G401.6 (cell line): Measurements from ENCODE around the gene CTSH.
"Not testable (repeated sequence)": the region's sequence is repeated elsewhere in the genome, so short reads cannot be mapped to it uniquely, and the experiment has no call there.

Source experiments
- FAIRE-seq: peaks from 2 replicates; lab custom pipeline; 2012; peaks lifted over from hg19 to GRCh38; lab: Jason Lieb, UNC

Gene CTSH

GRCh38 chr15:78938658-78939488, 6.0 kb downstream of the CTSH start:
- no peak for FAIRE-seq

DNA sequence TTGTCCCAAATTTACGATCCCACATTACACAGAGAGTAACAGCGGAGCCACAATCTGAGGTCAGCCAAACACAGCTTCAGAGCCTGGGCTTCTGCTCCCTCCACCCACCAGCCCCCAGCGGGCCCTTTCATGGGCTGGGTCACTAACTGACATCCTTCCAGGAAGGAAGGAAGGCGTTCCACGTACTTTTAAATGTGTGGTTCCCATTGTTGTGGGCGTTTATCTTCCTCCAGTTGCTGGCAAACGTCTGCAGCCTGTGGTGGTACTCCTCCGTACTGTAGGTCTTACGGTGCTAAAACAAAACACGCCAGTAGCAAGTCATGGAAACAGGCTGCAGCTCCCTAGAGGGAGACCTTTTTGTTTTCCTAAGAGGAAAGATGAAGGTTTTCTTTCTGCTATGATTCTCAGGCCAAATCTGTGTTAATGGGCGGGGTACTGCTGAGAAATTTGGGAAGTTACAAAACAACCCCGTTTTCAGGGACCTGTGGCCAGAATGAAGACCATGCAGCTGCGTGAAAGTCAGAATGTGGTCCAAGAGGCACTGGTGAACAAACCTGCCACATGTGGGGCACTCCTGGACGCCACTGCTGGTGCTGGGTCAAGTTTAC, 7.6 kb downstream of the CTSH start:
- no peak for FAIRE-seq

DNA sequence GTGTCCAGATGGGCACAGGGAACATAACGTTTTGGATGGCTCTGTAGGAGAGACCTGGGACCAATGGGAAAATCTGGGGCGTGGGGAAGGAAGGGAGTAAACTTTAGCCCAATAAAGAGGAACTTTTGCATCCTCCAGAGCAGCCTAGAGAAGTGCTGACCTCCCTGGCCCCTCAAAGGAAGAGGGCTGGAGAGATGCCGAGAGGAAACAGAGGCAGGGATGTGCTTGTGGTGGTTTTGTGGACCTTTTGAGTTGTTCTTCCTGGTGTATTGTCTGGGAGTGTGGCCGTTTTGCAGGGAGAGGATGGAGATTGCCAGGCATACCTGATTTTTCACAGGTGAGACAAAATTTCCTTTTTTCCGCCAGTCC, 10.2 kb downstream of the CTSH start:
- FAIRE-seq: no peak

DNA sequence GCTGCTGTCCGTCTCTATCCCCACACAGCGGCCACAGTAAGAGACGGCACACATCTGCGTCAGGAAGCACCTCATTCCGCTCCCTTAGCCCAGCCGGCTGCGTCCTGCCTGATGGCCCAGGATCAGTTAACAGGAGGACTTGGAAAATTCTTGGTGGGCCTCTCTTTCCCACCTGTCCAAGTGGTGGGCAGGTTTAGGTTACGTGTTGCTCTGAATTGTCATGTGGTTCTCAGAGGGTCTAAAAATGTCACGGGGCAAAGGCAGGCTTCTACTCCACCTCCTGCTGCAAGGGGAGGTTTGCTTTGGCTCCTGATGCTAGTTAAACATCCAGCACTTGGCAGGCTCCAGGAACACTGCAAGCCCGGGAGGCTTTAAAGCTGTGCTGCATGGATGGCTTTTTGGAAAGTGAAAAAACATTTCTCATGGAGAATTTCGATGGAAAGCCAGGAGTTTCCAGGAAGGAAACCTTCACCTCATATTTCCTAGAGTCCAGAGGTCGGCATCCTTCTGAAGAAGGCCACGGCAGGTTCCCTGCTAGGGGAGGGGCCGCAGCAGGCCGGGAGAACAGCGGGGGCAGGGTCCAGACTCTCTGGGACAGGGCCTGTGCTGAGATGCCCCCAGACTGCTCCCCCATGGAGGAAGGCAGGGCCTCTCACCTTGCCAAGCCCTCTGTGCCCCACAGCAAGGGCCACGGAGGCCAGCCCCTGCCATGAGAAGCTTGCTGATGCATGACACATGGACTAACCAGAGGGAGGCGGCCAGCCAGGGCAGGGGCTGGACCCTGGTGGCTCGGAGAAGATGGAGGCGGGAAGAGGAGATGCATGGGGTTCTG, 10.8 kb downstream of the CTSH start:
- FAIRE-seq: no peak

GRCh38 chr15:78933187-78933822, 11.5 kb downstream of the CTSH start:
- FAIRE-seq: no peak

- no peak for FAIRE-seq
These were observed 12.5 kb downstream of the CTSH start for GRCh38 chr15:78932258-78932808.

- FAIRE-seq: no peak
These were observed 13.2 kb downstream of the CTSH start for GRCh38 chr15:78931439-78932257.

DNA sequence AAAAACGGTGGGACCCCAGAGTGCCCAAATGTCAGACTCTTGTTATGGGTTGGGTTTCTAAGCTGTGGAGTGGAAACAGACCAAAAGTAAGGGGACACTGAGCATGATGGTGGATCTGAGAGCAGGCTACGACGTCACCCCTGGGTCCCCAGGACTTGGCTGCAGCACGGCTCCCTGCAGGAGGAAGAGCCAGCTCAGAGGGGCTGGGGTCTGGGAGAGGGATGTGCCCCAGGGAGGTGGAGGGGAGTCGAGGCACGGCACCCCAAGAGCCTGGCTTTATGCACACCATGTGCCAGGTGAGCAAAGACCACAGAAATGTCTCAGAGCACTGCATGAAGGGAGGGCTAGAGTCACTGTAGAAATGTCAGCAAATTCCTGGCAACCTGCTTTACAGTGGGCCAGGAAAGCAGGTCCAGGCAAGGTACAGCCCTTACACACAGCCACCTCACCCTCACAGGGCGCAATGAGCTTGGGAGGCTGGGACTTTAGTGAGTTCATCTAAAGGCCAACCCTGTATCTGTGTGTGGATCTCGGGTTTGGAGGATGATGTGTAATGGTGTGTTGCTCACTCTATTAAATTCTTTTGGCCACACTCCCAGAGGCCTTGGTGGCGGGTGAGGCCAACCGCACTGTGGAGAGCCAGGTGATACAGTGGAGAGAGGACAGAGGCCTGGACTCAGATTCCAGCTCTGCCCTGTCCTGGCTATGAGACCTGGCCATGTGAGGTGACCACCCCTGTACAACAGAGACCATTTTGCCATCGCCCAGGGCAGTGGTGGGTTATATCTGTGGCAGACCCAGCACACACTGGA, 14.1 kb downstream of the CTSH start:
- FAIRE-seq: no peak

DNA sequence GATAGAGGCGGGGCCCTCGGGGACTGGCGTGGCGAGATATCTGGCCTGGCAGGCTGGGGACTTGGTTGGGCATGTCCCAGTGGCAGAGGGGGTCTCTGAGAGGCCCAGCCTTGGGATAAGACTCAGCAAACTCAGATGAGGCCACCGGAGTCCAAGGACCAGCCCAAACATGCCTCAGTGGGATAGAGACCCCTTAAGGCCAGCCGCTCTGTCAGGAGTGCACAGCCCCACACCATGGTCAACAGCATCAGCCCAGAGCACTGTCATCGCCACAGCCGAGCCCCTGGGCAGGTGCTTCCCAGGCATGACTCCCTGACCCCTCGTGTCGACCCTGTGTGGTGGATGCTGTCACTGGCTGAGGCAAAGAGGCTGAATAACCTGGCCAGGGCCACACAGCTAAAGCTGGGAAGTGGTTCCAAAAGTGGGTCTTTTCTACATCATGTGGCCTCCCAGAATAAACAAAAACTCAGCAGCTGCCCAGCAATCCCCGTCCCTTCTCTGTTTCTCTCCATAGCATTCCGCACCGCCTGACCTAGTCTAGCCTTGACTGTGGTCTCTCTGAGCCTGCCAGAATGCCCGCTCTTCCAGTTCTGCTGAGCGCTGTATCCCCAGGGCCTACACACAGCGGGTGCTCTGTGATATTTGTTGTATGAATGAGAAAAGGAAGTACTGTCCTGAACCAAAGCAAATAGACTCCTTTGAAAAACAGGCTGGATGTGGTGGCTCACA, 15.1 kb downstream of the CTSH start:
- no peak for FAIRE-seq

DNA sequence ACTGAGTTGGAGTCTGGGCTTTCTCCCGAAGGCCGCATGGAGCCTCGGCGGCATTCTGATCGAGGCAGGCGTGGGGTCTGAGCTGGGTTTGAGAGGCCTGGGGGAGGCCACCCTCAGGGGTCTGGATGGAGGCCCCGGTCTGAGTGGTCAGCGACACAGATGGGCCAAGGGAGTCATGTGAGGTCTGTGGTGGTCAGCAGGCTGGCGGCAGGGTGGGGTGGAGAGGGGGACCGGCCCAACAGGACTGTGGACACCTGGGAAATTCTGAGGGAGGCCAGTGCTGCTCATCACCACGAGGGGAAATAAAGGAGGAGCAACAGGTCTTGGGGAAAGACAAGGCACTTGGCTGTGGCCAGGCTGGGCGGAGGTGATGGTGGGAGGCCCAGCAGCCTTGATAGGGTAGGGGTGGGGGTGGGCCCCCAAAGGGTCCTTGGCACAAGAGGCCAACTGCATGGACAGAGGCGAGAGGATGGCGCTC, 16.2 kb downstream of the CTSH start:
- no peak for FAIRE-seq

DNA sequence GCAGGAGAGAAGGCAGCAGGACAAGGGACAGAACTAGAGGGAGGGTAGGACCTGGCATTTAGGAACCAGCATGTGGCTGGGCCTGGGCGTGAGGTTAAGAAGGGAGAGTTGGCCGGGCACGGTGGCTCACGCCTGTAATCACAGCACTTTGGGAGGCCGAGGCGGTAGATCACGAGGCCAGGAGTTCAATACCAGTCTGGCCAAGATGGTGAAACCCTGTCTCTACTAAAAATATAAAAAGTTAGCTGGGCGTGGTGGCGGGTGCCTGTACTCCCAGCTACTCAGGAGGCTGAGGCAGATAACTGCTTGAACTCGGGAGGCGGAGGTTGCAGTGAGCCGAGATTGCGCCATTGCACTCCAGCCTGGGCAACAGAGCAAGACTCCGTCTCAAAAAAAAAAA, 16.7 kb downstream of the CTSH start:
- FAIRE-seq: not testable (repeated sequence)

DNA sequence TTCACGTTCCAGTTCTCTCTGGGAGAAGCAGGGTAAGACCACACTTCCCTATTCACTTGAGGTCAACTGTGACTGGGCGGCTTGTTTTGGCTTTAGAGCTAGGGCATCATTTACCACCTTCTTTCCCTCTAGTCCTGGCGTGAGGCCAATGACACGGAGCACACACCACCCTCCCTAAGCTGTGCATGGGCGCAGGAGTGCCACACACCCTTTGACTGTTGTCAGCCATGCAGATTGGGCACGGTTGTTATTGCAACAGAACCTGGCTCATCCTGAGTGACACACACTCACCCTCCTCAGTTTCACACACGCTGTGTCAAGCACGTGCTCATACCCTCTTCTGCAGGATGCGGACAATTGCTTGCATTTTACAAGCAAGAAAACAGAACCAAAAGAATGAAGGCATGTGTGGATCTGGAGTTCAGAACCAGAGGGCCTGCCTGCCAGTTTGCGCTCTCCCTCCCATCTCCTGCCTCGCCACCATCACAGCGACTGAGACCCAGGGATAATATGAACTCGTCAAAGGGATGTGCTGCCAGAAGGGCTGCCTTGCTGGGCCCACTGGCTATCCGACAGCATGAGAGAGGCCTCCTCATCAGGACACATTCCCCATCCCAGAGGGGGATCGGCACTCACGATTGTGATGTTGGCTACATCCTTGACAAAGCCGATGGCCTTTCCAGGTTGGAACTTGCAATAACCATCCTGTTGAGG, 17.6 kb downstream of the CTSH start:
- FAIRE-seq: no peak

- no peak for FAIRE-seq
These were observed 18.7 kb downstream of the CTSH start for GRCh38 chr15:78925956-78926743.

DNA sequence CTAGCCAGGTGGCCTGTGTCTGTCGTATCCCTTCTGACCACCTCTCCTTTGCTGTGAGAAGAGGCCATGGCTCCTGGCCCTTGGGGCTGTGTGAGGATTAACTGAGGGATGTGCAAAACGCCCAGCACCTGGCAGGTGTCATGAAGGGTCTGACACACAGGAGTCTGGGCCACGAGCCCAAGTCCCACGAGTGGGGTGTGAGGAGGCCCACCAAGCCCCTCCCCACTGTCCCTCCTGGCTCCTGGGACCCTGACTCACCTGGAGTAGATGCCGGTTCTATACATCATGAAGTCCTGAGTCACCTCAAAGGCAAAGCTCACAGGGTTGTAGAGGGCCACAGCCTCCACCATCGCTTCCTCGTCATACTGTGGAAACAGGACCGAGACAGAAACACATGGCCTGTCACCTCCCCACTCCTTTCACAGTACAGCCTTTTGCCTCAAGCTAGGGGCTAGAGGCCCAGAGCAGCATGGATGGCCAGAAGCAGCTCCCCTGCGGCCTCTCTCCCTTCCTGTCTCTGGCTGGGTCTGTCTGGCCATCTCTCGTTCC, 19.7 kb downstream of the CTSH start:
- no peak for FAIRE-seq

- FAIRE-seq: no peak
These were observed 21.1 kb downstream of the CTSH start for GRCh38 chr15:78923480-78924360.

DNA sequence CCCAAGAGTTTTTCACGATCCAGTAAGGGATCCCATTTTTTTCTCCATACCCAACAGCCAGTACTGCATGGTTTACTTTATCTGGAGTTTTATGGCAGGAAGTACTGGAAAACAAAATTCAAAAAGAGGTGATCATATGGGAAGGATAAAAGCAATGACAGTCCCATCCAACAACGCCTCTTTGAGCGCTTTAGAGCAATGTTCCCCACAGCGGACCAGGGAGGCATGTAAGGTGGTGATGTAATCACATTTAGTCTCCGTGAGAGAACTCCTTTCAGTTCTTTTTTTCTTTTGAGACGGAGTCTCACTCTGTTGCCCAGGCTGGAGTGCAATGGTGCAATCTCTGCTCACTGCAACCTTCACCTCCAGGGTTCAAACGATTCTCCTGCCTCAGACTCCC, 21.8 kb downstream of the CTSH start:
- FAIRE-seq: no peak

- FAIRE-seq: no peak
These were observed 22.3 kb downstream of the CTSH start for GRCh38 chr15:78922527-78922926.
